HG02981 (cell line): ENCODE data around the gene KCNJ12.
"Not testable (repeated sequence)": the region's sequence is repeated elsewhere in the genome, so short reads cannot be mapped to it uniquely, and the experiment has no call there.

ENCODE experiments used
- ATAC-seq: cut with Tn5 transposase; IDR thresholded peaks from one replicate; pipeline ENCODE4 v1.9.1; 2021; ENCODE audit warnings: mild to moderate bottlenecking, moderate library complexity; ENCODE audit not compliant: unreplicated experiment

The KCNJ12 gene

DNA sequence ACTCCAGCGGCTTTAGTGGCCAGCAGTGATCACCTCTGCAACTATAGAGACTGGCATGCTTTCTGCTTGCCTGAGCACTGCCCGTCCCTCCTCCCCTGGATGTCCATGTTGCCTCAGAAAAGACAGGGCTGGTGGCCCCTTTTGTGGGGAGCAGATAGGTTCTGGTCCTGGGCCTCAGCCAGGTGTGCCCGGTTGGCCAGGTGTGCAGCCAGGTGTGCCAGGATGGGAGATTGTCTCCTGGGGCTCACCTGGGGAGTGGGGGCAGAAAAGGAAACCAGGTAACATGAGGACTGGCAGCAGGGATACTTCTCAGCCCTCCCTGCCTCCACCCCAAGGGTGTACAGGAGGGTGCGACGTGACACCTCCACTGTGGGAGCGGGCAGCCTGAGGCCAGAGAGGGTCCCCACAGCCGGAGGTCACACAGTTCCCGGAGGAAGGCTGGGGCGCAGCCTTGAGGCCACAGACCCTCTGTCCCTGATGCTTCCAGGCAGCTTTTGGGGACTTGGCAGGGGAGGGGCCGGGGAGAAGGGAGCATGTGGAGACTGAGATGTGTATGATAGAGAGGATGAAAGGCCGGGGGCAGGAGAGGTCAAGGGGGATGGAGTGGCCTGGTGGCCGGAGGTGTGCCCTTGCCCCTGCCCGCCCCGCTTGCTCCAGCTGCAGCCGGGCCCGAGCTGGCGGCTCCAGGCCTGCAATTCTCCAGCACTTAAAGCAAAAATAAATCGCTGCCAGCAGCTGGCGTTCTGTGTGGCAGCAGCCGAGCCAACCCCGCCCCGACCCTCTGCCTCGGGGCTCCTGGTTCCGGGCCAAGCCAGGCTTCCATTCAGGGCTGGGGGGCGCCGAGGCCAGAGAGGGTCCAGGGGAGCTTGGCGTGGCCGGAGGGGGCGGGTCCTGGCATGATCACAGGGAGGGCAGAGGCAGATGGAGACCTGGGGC lies 6.7 kb downstream of the KCNJ12 start:
- no peak for ATAC-seq

DNA sequence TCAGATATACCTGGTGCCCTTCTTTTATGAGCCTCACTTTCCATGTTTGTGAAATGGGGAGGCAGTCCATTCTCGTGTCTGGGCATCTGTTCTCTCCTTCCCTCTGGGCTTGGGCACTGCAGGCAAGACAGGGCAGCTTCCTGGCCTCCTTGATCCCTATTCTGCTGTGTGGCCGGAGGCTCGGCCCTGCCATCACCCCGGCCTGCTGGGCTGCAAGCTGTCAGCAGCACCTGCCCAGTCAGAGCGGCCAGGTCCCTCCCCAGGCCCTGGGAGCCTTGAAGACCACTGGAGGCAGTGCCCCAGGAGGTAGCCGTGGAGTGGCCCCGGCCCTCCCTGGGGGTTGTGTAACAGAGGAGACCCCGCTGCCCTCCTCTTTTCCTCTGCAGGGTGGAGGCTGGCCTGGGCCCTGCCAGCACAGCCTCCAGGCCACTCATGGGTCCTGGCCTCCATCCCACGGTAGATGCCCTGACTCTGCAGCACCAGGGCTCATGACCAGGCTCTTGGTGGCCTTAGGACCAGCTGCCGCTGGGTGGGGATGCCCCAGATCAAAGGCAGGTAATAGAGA lies 9.2 kb downstream of the KCNJ12 start:
- no peak for ATAC-seq

DNA sequence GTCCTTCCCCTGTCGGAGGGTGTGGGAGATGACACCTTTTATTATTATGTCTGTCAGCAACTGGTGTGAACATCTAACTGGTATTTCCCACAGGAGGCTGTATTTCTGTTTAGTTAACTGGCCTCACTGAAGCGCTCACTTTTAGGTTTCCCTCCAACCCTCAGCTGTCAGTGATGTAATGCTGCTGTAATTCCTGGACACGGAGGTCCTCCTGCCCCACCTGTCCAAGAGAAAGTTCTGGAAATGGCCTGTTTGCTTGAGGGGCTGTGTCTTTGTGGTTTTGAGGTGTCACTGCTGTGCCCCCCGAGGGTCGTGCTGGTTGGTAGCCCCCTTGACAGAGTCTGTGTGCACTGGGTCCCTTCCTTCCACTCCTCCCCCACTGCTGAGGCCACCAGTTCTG lies 11.5 kb downstream of the KCNJ12 start:
- no peak for ATAC-seq

DNA sequence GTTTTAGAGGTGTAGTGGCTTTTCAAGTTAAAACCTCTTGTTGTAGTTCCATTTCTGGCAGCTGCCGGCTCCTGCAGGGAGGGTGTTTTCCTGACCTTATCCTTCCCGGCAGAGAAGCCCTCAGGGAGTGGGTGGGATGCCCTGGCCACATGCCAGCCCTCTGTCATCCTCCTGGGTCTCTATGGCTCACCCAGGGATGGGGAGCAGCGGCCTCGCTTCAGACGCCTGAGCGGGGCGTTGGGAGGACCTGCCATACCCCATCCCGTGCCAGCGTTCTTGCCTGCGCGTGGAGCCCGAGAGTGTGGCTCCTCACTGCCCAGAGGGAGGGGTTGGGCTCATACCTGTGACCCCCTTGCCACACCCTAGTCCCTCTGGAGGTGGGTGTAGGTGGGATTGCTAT lies 11.9 kb downstream of the KCNJ12 start:
- ATAC-seq = no peak

DNA sequence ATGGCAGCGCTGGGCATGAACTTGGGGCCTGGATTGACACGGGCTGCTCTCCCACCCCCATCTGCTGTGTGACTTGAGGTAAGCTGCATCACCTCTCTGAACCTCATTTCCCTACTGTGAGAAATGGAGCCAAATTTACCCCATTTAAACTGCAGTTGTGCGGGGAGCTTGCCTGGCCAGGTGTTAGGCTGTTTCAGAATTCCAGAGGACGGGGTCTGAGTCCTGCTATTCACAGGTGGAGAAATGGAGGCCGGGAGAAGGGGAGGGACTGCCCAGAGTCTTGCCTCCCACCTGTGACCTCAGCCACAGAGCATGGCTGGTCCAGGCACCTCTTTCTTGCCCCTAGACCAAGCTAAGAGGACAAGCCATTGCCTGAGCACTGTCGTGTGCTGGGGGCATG lies 12.8 kb downstream of the KCNJ12 start:
- ATAC-seq = no peak

DNA sequence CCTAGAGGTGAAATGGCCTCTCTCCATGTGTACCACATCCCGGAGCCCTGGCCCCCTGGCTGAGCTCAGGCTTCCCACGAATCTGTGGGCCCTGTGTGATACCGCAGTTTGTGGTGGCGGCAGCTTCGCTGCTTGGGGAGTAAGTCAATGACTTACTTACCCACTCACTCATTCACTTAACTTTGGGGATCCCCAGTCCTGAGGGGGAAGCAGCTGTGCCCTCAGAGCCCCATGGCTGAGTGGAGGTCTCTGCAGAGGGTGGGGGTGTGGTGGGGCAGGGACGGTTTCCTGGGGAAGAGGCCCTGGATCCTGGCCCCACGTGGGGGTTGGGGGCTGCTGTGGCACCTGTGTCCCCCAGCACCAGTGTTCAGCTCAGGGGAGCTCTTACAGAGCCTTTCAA lies 13.2 kb downstream of the KCNJ12 start:
- ATAC-seq = no peak

DNA sequence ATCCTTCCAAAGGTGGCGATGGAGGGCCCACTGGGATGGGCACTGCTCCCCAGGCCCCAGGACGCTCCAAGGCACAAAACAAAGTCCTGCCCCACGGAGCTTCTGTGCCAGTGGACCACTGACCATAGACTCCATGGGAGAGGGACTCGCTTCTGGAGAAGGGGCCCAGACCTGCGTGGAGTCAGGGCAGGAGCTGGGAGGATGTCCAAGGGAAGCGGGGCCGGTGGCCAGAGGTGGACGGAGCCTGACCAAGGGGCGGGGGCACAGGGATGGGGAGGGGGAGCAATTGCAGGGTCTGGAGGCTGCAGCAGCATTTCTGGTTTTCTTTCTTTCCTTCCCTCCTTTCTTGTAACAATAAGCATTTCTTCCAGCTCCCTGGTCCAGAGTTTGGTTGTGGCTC lies 14.1 kb downstream of the KCNJ12 start:
- ATAC-seq = no peak

DNA sequence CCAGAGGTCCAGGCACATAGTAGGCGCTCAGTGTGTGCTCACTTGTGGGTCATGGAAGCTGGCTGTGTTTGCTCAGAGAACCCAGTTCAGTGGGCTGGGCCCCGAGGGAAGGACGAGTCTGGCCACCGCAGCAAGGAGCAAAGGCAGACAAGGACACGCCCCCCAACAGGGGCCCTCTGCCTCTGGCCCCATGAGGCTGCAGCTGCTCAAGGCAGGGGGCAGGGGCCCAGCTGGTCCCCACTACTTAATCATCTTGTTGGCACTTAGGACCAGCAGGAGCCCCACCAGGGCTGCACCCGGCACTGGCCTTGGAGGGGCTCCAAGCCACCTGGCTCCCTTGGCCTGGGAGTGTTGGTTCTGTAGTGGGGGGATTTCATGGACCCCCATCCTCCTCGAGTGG lies 16.1 kb downstream of the KCNJ12 start:
- no peak for ATAC-seq

DNA sequence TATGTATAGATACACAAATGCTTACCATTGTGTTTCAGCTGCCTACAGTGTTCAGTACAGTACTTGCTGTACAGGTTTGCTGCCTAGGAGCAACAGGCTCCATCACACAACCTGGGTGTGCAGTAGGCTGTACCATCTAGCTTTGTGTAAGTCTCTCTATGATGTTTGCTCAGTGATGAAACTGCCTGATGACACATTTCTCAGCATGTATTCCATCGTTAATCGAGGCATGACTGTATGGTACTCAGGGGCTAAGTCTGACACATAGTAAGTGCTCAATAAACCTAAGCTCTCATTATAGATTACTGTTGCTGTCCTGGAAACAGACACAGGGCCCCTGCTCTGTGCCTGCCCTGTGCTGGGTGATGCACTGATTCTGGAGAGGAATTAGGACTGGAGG lies 18.1 kb downstream of the KCNJ12 start:
- ATAC-seq = no peak

DNA sequence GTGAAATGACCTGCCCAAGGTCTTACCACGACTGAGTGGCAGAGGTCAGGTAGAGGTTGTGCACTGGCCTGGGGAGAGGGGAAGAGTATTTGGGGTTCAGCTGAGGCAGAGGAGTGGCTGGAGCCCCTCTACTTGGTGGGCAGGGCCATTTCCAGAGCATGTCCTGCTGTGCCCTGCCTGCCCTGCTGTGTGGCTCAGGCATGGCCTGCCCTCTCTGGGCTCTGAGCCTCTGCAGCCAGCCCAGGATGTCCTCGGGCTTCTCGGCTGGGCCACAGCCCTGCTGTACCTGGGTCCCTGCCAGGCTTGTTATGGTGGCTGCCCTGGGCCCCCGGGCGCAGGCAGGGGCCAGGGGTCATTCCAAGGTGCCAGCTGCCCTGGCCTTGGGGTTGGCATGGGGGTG lies 19.6 kb downstream of the KCNJ12 start:
- ATAC-seq = no peak

DNA sequence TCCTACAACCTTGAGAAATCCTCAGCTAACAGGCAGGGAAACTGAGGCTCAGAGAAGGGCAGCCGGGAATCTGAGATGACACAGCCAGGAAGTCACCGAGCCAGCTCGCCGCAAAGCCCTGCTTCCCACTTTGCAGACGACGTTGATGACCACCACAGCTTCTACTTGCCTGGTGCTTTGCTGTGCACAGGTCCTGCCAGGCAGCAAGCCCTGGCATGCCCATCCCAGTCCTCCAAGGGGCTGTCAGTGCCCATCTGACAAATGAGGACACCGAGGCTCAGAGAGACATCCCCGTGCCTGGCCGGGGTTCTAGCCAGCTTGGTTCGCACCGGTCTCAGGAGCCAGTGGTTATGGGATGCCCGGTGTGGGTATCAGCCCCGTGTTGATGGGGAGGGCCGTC lies 20.1 kb downstream of the KCNJ12 start:
- ATAC-seq = no peak

DNA sequence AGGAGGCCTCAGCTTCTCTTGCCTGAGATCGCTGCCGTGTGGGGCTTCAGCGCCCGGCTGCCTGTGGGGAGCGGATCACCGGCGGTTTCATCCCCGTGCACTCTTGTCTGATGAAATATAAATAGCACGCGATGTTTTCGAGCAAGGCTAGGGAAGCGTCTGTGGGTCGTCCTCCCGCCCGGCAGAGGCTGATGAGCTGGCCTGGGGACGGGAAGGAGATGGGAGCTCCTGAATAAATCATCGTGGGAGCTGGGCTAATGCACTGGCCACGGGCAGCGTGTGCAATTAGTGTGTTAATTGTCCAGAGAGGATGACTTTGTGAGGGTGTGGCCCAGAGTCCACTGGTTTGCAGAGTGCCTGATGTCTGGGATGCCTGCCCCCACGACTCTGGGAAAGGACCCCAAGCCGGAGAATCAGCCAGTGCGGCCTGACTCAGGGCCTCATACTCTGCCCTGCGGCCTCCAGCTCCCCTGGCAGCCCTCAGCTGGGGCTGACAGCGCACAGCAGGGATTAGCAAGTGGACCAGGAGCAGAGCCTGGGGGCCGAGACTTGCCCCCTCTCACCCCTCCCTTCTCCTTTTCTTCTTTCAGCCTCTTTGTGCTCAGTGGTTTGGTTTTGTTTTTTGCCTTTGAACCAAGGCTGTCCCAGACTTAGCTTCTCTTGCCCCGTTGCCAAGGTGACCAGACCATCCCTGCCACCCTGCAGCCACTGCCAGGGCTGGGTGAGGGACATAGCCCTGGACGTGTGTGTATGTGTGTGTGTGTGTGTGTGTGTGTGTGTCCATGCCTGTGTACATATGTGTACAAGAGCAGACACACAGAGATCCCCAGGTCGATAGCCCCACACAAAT lies 21.4 kb downstream of the KCNJ12 start:
- no peak for ATAC-seq

DNA sequence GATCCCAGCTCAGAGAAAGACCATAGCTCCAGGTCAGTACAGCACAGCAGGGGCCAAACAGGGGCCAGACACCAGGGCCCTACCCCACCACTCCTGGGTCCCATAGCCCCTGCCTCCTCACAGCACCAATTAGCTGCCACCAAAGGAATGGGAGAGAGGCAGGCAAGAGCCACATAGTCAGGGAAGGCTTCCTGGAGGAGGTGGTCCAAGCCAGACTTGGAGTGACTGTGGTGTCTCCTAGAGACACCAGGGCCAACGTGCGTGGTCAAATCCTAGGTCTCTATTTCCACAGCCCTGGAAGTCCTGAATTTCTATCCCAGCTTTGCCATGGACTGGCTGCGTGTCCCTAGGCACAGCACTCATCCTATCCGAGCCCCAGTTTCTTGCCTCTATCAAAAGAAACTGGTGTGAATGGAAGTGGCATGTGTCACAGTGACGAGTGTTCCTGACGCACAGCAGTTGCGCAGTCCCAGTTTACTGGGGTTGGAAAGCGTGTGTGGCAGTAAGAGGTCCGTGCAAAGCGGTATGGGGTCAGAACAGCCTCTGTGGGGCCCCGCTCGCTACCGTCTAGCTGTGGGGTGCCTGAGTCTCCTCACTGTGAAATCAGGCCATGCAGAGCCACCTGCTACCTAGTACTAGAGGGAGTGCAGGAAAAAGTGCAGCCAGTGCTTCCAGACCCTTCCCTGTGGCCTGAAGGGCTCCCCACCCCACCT lies 23.5 kb downstream of the KCNJ12 start:
- ATAC-seq = no peak

DNA sequence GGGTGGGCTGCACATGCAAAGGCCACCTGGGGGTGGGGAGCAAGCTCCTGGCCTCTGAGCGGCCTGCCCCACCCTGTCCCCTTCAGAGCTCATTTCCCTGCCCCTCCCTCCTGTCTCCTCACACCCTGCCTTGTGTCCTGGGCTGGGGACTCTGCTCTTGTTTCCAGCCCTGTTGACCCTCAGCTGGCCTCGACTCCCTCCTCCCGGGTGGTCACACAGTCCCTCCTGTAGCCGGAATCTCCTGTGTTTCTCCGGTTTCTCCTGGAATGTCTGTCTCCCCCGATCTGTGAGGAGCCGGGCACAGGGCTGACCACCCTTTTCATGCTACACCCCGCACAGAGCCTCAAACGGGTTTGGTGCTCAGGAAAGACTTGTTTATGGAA lies 24.0 kb downstream of the KCNJ12 start:
- not testable (repeated sequence) for ATAC-seq

DNA sequence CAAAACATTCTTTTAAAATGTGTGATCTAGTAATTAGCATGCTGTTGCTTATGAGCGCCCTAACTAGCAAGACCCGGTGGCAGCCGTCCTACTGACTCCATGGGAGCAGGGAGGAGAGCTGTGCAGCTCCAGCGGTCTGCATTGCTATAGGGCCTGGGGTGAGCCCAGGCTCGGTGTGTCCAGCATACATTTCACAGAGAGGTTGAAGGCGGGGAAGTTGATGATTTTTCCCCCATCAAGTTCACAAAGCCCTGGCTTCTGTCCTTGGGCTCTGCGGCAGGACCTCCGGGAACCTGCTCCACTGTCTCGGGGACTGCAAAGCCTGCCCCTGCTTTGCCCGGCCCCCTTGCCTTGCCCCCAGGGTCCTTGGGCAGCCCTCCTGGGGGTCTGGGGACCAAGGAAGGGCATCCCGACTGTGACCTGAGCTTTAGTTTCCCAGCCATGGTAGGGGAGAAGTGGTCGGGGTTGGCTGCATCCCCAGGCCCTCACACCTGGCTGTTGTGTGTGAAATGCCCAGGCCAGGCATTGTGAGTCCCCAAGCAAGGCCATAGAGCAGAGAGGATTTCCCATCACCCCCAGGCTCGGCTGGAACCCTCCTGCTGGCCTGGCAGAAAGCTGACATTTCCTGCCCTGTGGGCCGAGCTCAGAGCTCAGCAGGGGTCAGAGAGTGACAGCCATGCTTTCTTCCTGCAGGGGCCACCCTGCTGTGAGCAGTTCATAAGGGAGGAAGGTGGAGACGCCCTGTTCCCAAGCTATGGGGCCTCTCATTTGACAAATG lies 24.8 kb downstream of the KCNJ12 start:
- ATAC-seq = no peak

DNA sequence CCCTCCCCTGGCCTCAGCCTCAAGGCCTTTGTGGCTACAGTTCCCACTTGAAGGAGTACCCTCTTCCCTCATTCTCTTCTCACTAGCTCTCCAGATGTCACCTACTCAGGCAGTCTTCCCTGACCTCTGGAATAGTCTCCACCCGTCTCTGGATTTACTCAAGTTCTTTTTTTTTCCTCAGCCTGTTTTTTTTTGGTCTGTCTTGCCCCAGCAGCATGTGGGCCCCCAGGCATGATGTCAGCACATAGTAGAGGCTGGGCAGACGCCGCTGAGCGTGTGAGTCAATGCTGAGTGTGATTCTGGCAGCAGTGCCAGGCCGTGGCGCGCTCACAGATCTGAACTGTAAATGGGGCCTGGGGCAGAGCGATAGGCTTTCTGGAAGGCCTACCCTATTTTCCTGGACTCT lies 26.0 kb downstream of the KCNJ12 start:
- ATAC-seq = not testable (repeated sequence)

DNA sequence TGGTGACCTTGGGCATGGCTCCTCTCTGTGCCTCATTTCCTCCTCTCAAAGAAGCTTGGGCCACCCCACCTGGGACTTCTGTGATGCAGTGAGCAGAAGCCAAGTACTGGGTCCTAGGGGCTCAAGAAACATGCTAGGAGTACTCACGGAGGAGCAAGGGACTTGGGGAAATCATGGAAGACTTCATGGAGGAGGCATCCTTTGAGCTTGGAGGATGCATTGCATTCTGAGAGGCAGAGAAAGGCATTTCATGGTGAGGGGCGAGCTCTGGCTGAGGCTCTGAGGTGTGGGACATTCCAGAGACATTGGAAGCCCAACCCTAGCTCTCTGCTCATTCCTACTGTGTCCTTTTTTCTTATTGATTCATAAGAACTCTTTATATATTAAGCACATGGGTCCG lies 26.8 kb downstream of the KCNJ12 start:
- ATAC-seq = not testable (repeated sequence)

DNA sequence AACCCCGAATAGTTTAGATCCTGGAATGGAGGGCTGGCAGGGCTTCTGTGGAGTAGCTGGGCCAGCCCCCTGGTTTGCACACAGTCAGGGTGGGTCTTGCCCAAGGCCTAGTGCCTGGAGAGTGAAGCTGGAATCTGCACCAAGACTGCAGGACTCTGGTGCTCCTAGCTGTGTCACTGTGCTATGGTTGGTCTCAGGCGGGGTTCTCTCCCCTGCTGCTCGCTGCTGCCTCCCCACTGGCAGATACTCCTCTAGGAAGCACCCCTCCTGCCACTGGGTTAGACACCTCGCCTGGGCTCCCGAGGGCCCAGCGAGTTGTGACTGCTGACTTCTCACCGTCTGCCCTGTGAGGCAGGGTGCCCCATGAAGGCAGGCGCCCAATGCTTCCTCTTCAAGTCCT lies 27.9 kb downstream of the KCNJ12 start:
- not testable (repeated sequence) for ATAC-seq

DNA sequence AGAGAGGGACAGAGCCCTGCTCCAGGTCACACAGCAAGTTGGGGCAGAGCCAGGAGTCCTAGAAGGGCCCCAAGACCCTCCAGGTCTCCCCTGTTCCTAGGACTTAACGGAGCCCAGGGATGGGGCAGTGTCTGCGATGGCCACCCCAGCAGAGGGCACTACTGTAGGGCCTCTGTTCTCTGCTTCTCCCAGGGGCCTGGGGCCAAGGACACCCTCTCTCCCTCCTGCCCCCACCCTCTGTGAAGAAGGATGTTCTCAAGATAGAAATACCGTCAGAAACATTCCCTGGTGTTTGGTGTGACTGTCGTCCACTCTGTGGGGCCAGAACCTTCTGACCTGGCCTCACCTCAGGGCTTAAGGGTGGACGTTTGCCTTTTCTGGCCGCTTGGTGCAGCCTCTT lies 28.4 kb downstream of the KCNJ12 start:
- ATAC-seq = not testable (repeated sequence)
